Astrocyte (in vitro differentiated cells and primary cell): ENCODE results near the gene PVALEF.

Experiments used
- CTCF ChIP-seq: IDR thresholded peaks from 2 replicates; pipeline ENCODE4 v1.5.1; 2011; ENCODE audit warnings: low read depth, mild to moderate bottlenecking, inconsistent platforms, low read length, moderate library complexity; ENCODE audit not compliant: insufficient read depth
- EZH2 ChIP-seq: IDR thresholded peaks from 2 replicates; pipeline ENCODE4 v1.6.1; 2012; ENCODE audit warnings: mild to moderate bottlenecking, low read length, inconsistent platforms; ENCODE audit not compliant: insufficient read depth

- TF ChIP-seq CTCF (no peak), EZH2 (no peak)
Observed at GRCh38 chr17:81188491-81188840, 23.2 kb downstream of the PVALEF start.
